GM23248 (cell line): ENCODE measurements around the gene GNAL.

ENCODE experiments used
- EZH2 ChIP-seq: fragments of 200-600 bp; sonication (generic); IDR thresholded peaks from 2 replicates; pipeline ENCODE4 v1.6.1; 2018; ENCODE audit warnings: antibody characterized with exemption, mild to moderate bottlenecking; ENCODE audit not compliant: insufficient read depth, poor library complexity, severe bottlenecking
- EZH2phosphoT487 ChIP-seq: fragments of 200-600 bp; sonication (generic); IDR thresholded peaks from 2 replicates; pipeline ENCODE4 v1.6.1; 2018; ENCODE audit warnings: antibody characterized with exemption, moderate library complexity, mild to moderate bottlenecking, low read depth; ENCODE audit not compliant: insufficient read depth

GRCh38 chr18:11905613-11906012 is 216.5 kb downstream of the GNAL start:
- TF ChIP-seq EZH2 (no peak), EZH2phosphoT487 (no peak)
